Breast epithelium (tissue), 3 donors: ENCODE results near the gene MT4.

Experiments used
- CTCF ChIP-seq, 3 donors: fragments of 450-650 bp; IDR thresholded peaks; one replicate each; pipeline ENCODE4 v1.5.1; 2016 to 2017; ENCODE audit warnings: antibody characterized with exemption in 3 of 3, mild to moderate bottlenecking in 3 of 3, moderate library complexity in 3 of 3
- POLR2A ChIP-seq: fragments of 450-650 bp; IDR thresholded peaks from one replicate; pipeline ENCODE4 v1.6.1; 2016; ENCODE audit warnings: antibody characterized with exemption, mild to moderate bottlenecking, moderate library complexity

- TF ChIP-seq CTCF (IDR thresholded peaks at IDR 0.05) = no peak
- no peak for TF ChIP-seq POLR2A
Measured at GRCh38 chr16:56539656-56540055, 25.2 kb upstream of the MT4 start.
